ENCODE data around the gene TRIM14. TPM values are rescaled to one million over a fixed set of nuclear protein-coding genes. Genes with fewer than 3 reads are reported as not detected.
A peak's percentile ranks its signal among the peaks of the same experiment; 100 is the strongest.

Gene TRIM14
- total and polyA plus RNA-seq, 5 donors = 1.2 to 8.1 (median 4.0) TPM

DNA sequence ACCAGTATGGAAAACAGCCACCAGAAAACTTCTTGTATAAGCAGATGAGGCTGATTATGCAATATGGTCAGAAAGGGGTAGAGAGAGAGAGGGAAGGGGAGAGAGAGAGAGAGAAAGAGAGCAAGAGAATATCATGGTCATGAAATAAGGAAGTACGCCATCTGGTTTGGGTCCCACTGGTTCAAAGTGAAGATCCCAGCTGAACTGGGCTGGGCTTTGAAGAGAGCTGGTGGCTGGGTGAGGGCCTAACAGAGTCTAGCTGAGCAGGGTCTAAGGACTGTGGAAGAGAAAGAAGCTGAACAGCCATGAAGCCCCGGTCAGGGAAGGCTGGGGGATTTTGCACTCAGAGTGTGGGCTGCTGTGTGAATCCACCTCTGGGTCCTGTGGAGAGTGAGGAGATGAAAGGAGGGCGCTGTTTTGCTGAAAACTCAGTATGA is 14.6 kb downstream of the TRIM14 start:
- H3K4me3 ChIP-seq (ENCODE audit: low read length) = no peak overlapping the region
- intact Hi-C loops (cut with DNase I) = no loop called here
- no peaks in the 10 kb centered on the region for H3K4me1 ChIP-seq (ENCODE audit: control insufficient read depth, insufficient read depth, low read length)
- ATAC-seq = no peak
- 83% methylated on average over 3 of the region's 3 CpGs for WGBS
- DNase-seq = no peak
- H3K9me3 ChIP-seq (ENCODE audit: control insufficient read depth, low read length) = no peaks in the 10 kb centered on the region
- no peak overlapping the region for H3K27ac ChIP-seq (ENCODE audit: low read length)
- no peaks in the 10 kb centered on the region for H3K27me3 ChIP-seq (ENCODE audit: control insufficient read depth, insufficient read depth)

DNA sequence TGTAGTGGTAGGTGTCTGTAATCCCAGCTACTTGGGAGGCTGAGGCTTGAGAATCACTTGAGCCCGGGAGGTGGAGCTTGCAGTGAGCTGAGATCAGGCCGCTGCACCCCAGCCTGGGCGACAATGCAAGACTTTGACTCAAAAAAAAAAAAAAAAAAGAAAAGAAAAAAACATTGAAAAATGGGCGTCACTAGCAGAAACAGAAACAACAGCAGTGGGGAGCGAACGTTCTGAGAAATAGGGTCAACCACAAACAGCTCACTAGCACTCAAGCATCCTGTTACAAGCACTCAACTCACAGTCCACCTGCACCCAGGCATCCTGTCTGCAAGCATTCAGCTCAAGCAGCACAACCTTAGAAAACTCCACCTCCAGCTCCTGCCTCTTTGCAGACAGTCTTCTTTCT is 17.2 kb downstream of the TRIM14 start:
- DNase-seq = peak in 1 of 3 donors; percentile 68
- WGBS = 49% methylated on average over 6 of the region's 6 CpGs
- H3K4me3 ChIP-seq (ENCODE audit: low read length) = no peak overlapping the region
- no peaks in the 10 kb centered on the region for H3K4me1 ChIP-seq (ENCODE audit: control insufficient read depth, insufficient read depth, low read length)
- no peaks in the 10 kb centered on the region for H3K9me3 ChIP-seq (ENCODE audit: control insufficient read depth, low read length)
- H3K27ac ChIP-seq (ENCODE audit: low read length) = no peak overlapping the region
- intact Hi-C loops (cut with DNase I) = no loop called here
- no peaks in the 10 kb centered on the region for H3K27me3 ChIP-seq (ENCODE audit: control insufficient read depth, insufficient read depth)
- ATAC-seq = peak; percentile 33 to 47

DNA sequence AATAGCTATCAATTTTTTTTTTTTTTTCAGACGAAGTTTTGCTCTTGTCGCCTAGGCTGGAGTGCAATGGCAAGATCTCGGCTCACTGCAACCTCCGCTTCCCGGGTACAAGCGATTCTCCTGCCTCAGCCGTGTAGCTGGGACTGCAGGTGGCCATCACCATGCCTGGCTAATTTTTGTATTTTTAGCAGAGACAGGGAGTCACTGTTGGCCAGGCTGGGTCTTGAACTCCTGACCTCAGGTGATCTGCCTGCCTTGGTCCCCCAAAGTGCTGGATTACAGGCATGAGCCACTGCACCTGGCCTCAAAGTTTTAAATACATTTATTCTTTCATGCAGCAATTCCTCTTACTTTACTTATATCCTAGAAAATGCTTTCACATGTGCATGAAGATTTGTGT is 17.6 kb downstream of the TRIM14 start:
- Histone ChIP-seq H3K4me3 (ENCODE audit: low read length) (no peak overlapping the region), H3K4me1 (ENCODE audit: control insufficient read depth, insufficient read depth, low read length) (no peaks in the 10 kb centered on the region), H3K27ac (ENCODE audit: low read length) (no peak overlapping the region), H3K27me3 (ENCODE audit: control insufficient read depth, insufficient read depth) (no peaks in the 10 kb centered on the region), H3K9me3 (ENCODE audit: control insufficient read depth, low read length) (no peaks in the 10 kb centered on the region)
- WGBS = 92% methylated on average over 7 of the region's 7 CpGs
- ATAC-seq (no peak), DNase-seq (no peak)
- intact Hi-C loops (cut with DNase I) = no loop called here

DNA sequence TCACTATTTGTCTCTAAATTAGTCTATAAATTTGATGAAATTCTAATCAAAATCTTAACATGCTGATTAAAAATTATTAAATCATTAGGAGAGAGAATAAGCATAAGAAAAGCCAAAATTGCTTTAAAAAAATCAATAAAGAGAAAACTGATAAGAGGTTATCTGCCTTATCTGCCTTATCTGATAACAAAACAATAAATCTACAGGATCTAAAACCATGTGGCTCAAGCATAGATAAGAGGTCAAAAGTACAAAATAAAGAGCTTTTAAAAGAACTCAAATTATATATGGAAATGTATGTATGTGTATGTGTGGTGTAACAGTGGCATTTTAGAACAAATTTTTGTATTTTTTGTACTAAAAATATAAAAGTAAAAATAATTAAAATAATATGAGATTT is 18.6 kb downstream of the TRIM14 start:
- ATAC-seq (no peak), DNase-seq (no peak)
- Histone ChIP-seq H3K4me3 (ENCODE audit: low read length) (no peak overlapping the region), H3K9me3 (ENCODE audit: control insufficient read depth, low read length) (no peaks in the 10 kb centered on the region), H3K27me3 (ENCODE audit: control insufficient read depth, insufficient read depth) (no peaks in the 10 kb centered on the region), H3K4me1 (ENCODE audit: control insufficient read depth, insufficient read depth, low read length) (no peaks in the 10 kb centered on the region), H3K27ac (ENCODE audit: low read length) (no peak overlapping the region)
- intact Hi-C loops (cut with DNase I) = no loop called here

DNA sequence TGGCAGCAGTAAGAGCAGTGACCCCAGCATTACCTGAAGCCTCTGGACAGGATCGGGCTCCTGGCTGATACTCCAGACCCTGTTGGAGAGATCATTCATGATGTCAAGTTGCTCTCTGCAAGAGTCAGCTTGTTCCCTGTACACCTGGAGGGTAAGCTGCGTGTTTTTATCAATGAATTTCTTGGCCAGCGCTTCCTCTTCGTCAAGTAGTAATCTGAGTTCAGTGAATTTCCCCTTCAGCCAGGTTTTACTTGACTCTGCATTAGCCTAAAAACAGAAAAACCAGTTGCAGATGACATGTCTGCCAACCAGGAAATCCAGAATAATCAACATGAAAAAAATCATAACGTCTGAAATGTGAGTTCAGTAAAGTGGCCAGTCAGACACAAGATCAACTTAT is 19.1 kb downstream of the TRIM14 start:
- no peak for DNase-seq
- H3K4me1 ChIP-seq (ENCODE audit: control insufficient read depth, insufficient read depth, low read length) = no peaks in the 10 kb centered on the region
- H3K4me3 ChIP-seq (ENCODE audit: low read length) = no peak overlapping the region
- no peak overlapping the region for H3K27ac ChIP-seq (ENCODE audit: low read length)
- 65% methylated on average over 5 of the region's 5 CpGs for WGBS
- H3K9me3 ChIP-seq (ENCODE audit: control insufficient read depth, low read length) = no peaks in the 10 kb centered on the region
- H3K27me3 ChIP-seq (ENCODE audit: control insufficient read depth, insufficient read depth) = no peaks in the 10 kb centered on the region
- ATAC-seq = no peak
- intact Hi-C loops (cut with DNase I) = no loop called here

DNA sequence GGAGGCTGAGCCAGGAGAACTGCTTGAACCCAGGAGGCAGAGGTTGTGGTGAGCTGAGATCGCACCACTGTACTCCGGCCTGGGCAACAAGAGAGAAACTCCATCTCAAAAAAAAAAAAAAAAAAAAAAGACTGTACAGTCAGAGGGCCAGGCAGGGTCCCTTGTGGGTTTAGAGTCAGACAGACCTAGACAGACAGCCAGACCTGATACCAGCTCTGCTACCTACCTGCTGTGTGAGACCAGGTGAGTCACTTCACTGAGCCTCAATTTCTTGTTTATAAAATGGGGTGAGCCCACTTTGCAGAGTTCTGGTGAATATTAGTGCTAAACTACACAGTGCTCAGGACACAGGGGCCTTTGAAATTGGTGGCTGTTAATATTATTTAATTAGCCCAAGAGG is 19.7 kb downstream of the TRIM14 start:
- intact Hi-C loops (cut with DNase I) = no loop called here
- Histone ChIP-seq H3K4me3 (ENCODE audit: low read length) (no peak overlapping the region), H3K4me1 (ENCODE audit: control insufficient read depth, insufficient read depth, low read length) (no peaks in the 10 kb centered on the region), H3K27ac (ENCODE audit: low read length) (no peak overlapping the region), H3K27me3 (ENCODE audit: control insufficient read depth, insufficient read depth) (no peaks in the 10 kb centered on the region), H3K9me3 (ENCODE audit: control insufficient read depth, low read length) (no peaks in the 10 kb centered on the region)
- WGBS = 94% methylated on average over 2 of the region's 2 CpGs
- ATAC-seq (no peak), DNase-seq (no peak)

DNA sequence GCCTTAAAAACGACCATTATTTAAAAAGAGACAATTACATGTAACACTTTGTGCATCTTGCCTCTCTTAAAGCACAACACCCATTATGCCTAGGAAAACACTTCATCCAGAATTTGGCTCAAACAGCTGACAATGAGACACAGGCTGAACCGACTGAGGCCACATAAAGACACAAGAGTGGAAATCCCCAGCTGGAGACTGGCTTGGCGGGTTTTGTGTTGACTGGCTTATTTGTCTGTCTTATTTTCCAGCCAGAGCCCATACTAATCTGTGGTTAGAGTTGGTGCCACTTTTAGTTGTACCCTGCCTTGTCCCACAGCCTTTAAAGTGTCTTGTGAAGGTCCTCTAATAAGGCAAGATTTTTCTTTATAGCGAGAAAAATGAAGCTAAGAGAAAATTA is 21.2 kb downstream of the TRIM14 start:
- DNase-seq (no peak), ATAC-seq (no peak)
- H3K27me3 ChIP-seq (ENCODE audit: control insufficient read depth, insufficient read depth) = no peaks in the 10 kb centered on the region
- H3K9me3 ChIP-seq (ENCODE audit: control insufficient read depth, low read length) = no peaks in the 10 kb centered on the region
- H3K27ac ChIP-seq (ENCODE audit: low read length) = no peak overlapping the region
- no peak overlapping the region for H3K4me3 ChIP-seq (ENCODE audit: low read length)
- H3K4me1 ChIP-seq (ENCODE audit: control insufficient read depth, insufficient read depth, low read length) = no peaks in the 10 kb centered on the region
- 81% methylated on average over 4 of the region's 4 CpGs for WGBS
- intact Hi-C loops (cut with DNase I) = no loop called here

DNA sequence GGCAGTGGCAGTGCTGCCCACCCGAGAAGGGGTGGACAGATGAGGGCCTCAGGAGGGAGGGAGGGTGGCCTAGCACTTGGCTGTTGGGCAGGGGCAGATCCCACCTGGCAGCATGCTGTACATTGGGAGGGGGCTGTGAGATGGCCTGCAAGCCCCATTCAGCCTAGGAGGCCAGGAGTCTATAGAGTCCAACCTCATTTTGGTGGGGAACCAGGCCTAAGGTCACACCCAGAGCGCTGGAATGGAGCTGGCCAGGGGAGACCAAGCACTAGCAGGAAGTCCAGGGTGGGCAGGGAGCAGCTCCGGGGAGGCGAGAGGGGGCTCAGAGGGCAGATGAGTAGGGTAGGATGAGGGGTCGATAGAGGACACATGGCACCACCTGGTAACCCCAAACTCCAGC is 22.9 kb downstream of the TRIM14 start:
- intact Hi-C loops (cut with DNase I) = no loop called here
- Histone ChIP-seq H3K9me3 (ENCODE audit: control insufficient read depth, low read length) (no peaks in the 10 kb centered on the region), H3K4me1 (ENCODE audit: control insufficient read depth, insufficient read depth, low read length) (no peaks in the 10 kb centered on the region), H3K27ac (ENCODE audit: low read length) (no peak overlapping the region), H3K27me3 (ENCODE audit: control insufficient read depth, insufficient read depth) (no peaks in the 10 kb centered on the region), H3K4me3 (ENCODE audit: low read length) (no peak overlapping the region)
- 96% methylated on average over 5 of the region's 5 CpGs for WGBS
- no peak for ATAC-seq
- DNase-seq = no peak

DNA sequence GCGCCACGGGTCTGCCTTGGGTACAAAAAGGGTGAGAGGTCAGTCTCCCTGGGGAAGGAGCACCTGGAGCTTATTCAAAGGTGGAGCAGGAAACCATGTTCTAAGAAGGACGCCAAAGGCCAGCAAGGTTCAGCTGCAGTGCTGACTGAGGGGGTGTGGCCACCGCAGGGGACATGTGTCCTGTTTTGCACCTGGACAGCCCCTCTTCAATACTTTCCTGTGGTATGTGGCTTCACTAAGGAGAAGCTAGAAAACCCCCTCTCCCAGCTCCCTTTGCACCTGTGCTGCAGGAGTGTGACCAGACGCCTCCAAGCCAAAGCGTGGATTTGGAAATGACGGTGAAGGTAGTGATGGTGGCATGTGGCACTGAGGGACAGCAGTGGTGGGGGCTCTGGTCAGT is 23.6 kb downstream of the TRIM14 start:
- DNase-seq (no peak), ATAC-seq (no peak)
- H3K9me3 ChIP-seq (ENCODE audit: control insufficient read depth, low read length) = no peaks in the 10 kb centered on the region
- 82% methylated on average over 7 of the region's 7 CpGs for WGBS
- intact Hi-C loops (cut with DNase I) = no loop called here
- H3K4me1 ChIP-seq (ENCODE audit: control insufficient read depth, insufficient read depth, low read length) = no peaks in the 10 kb centered on the region
- no peak overlapping the region for H3K4me3 ChIP-seq (ENCODE audit: low read length)
- H3K27me3 ChIP-seq (ENCODE audit: control insufficient read depth, insufficient read depth) = no peaks in the 10 kb centered on the region
- no peak overlapping the region for H3K27ac ChIP-seq (ENCODE audit: low read length)

DNA sequence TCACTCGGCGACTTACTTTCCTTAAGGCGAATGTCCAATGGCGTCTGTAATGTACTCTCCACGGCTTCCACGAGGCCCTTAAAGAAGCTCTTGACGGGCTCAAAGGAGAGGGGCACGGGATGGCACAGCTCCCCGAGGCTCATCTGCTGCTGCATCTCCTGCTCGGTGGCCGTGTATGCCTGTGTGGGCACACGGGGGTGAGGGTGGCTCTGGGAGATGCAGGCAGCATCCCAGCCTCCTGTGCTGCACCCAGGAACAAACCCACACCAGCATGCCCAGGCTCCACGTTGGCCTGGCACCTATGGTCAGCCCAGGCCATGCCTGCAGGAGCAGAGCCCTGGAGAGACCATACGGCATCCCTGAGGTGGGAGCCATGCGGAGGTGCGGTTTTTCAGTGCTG is 24.2 kb downstream of the TRIM14 start:
- H3K27ac ChIP-seq (ENCODE audit: low read length) = no peak overlapping the region
- intact Hi-C loops (cut with DNase I) = no loop called here
- ATAC-seq (no peak), DNase-seq (no peak)
- no peak overlapping the region for H3K4me3 ChIP-seq (ENCODE audit: low read length)
- H3K27me3 ChIP-seq (ENCODE audit: control insufficient read depth, insufficient read depth) = no peaks in the 10 kb centered on the region
- H3K9me3 ChIP-seq (ENCODE audit: control insufficient read depth, low read length) = no peaks in the 10 kb centered on the region
- 85% methylated on average over 16 of the region's 16 CpGs for WGBS
- H3K4me1 ChIP-seq (ENCODE audit: control insufficient read depth, insufficient read depth, low read length) = no peaks in the 10 kb centered on the region

DNA sequence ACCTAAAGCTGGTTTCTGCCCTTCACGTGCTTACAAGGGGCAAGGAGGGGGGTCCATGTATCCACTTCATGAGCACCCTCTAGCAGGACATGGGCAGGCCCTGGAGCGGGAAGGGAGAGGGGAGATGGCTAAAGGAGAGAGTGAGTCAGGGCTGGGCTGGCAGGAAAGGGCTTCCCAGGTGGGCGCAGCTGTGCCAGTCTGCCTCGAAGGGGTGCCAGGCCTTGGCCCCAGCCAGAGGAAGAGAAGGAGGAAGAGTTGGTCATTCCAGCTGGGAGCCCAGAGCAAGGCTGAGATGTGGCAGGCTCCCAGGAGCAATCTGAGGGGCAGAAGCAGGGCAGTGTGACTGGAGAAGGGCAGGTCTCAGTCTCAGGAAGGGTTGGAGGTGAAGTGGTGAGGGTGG is 24.7 kb downstream of the TRIM14 start:
- Histone ChIP-seq H3K27me3 (ENCODE audit: control insufficient read depth, insufficient read depth) (no peaks in the 10 kb centered on the region), H3K4me1 (ENCODE audit: control insufficient read depth, insufficient read depth, low read length) (no peaks in the 10 kb centered on the region), H3K9me3 (ENCODE audit: control insufficient read depth, low read length) (no peaks in the 10 kb centered on the region), H3K4me3 (ENCODE audit: low read length) (no peak overlapping the region), H3K27ac (ENCODE audit: low read length) (no peak overlapping the region)
- 78% methylated on average over 4 of the region's 4 CpGs for WGBS
- DNase-seq (no peak), ATAC-seq (peak in 1 of 2 donors; percentile 40)
- intact Hi-C loops (cut with DNase I) = no loop called here

DNA sequence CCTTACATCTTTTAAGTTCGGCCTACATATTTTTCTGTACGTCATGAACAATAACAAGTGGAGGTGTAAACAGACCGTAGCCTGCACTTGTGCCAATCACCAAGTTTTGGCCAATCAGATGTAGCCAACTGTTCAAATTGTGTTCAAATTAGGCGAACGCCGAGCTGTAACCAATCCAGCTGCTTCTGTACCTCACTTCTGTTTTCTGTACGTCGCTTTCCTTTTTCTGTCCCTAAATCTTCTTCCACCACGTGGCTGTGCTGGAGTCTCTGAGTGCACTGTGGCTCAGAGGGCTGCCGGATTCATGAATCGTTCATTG is 26.4 kb downstream of the TRIM14 start:
- DNase-seq (no peak), ATAC-seq (no peak)
- Histone ChIP-seq H3K9me3 (ENCODE audit: control insufficient read depth, low read length) (no peaks in the 10 kb centered on the region), H3K27ac (ENCODE audit: low read length) (no peak overlapping the region), H3K4me3 (ENCODE audit: low read length) (no peak overlapping the region), H3K4me1 (ENCODE audit: control insufficient read depth, insufficient read depth, low read length) (peaks cover 2% of the 10 kb centered on the region), H3K27me3 (ENCODE audit: control insufficient read depth, insufficient read depth) (no peaks in the 10 kb centered on the region)
- intact Hi-C loops (cut with DNase I) = no loop called here
- WGBS = 70% methylated on average over 11 of the region's 11 CpGs
